Measurements from ENCODE around the gene GNA14.
"Not testable (repeated sequence)": the region's sequence is repeated elsewhere in the genome, so short reads cannot be mapped to it uniquely, and the experiment has no call there.

The GNA14 gene

GRCh38 chr9:77440057-77440456 lies 208.1 kb downstream of the GNA14 start:
- DNase-seq = no peak

DNA sequence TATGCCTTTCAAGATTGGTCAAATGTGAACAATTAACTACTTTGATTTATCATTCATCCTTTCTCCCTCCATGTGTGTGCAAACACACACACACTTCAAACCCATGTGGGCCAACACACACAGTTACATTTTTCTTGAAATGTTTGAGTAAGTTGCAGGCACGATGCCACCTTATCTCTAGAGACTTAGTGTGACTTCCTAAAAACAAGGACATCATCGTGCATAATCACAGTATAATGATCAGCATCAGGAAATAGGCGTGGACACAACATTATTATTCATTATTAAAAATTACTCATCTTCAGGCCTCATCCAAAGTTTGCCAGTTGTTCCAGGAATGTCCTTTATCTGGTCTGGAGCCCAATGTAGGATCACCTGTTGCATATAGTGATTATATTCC lies 209.5 kb downstream of the GNA14 start:
- no peak for DNase-seq

DNA sequence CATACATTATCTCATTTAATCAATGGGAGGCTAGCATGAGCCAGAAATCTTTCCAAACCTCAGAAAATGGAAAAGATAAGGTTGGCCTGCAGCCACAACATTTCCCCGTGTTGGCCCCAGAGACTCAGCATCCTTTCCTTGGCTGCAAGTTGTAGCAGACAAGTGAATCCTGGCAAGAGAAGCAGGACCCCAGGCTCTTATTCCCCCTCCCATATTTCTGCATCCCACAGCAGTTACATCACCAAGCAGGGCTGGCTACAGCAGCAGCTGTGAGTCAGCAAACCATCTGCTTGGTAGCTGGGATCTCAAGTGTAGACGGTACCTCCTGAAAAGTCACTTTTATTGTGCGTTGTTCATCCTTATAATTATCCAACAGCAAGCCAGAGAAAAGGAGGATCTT lies 212.4 kb downstream of the GNA14 start:
- DNase-seq = no peak

DNA sequence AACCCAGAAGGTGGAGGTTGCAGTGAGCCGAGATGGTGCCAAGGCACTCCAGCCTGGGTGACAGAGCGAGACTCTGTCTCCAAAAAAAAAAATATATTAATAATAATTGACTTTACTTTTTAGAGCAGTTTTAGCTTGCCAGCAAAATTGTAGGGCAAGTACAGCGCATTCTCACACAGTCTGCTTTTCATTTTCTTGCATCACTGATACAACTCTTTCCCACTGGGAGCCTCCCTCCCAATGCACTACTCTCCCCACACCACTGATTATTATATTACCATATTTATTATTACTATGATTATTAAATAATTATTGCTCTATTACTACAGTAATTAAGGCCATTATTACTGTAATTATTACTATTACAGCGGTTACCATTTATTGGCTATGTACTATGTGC lies 212.8 kb downstream of the GNA14 start:
- no peak for DNase-seq

DNA sequence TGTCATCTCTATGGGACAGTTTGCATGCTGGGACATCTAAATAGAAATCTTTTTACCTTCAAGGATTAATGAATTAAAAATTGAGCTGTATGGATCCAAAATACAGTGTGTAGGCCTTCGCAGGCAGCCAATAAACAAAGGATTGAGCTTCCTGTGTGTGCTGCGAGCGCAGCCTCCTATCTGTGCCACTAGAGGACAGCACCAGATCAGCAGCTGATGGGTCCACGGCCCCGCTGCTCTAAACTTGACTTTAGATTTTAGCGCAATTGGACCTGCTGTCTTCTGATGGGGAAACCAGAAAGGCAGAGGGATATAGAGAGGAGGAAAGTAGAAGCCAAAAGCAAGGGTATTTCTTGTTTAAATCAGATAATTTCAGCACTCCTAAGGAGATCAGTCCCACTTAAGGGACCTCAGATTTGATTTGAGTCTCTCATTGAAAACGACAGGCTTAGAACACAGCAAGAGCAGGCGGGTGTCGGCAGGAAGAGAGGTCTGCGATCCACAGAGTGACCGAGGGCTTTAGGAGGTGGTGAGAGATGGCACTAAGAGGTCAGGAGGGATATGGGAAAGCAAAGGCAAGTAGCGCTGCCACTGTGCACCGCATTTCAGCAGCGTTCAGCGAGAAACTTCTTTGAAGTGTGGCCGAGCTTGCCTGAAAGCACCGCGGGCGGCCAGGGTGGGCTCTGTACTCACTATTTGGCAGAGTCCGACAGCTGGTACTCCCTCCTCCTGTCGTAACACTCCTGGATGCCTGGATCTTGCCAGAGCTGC lies 214.3 kb downstream of the GNA14 start:
- peak; percentile 43 to 55 for DNase-seq

DNA sequence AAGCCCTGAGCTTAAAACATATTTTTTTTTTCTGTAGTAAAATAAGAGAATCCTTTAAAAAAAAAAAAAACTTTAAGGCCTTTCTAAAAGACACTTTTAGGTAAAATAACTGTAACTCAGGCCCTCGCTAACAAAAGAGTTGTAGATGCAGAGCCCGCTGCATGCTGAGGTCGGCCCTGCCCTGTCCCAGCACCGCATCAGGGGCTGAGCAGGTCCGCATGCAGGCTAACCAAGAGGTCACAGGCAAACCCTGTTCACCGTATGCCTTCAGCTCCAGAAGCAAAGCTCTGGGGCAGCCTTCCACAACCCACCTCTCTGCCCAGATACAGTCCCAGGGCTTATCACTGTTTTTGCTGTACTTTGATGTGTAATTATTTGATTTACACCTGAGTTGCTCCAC lies 216.1 kb downstream of the GNA14 start:
- no peak for DNase-seq

DNA sequence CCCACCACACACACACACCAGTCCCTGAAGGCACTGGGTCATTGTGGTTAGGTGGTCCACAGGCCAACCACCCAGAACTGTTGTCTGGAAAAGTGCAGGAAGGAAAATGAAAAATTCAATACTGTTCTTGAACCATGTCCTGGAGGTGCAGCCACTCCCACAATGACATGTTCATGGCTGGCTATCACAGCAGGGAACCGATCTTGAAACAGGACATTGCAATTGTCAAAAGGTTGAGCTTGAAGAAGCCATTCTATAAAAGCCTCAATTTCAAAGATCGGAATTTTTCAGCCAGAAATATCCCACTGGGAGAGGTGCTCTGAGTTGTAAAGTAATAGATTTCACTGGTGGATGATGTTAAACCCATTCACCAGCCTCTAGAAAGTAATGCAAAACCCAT lies 218.2 kb downstream of the GNA14 start:
- DNase-seq = no peak

DNA sequence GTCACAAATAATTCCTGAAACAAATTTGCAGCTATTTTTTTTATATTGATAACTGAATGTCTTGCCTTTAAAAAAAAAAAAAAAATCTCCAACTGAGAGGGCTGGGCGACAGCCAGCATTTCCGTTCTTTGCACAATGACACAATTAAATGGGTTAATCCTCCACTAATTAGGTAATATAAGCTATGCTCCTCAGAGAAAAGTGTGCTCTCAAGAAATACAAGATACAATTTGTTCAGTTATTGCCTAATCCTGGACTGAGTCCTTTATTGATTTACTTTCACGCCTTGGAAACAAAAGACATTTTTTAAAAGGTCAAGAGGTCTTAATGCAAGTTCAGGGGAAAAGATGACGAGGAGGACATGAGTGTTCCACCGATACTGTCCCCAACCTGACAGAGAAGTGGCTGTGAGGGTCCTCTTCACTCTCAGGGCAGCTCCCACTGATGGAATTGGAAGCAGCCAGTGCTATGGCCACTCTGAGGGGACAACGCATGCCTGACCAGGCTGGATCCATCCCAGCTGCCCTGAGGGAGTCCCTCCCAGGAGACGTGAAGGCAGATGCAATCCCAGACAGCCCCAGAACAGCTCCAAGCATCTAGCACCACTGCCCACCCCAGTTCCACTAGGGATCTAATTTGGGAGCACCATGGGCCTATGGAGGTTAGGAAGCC lies 220.7 kb downstream of the GNA14 start:
- DNase-seq = no peak

DNA sequence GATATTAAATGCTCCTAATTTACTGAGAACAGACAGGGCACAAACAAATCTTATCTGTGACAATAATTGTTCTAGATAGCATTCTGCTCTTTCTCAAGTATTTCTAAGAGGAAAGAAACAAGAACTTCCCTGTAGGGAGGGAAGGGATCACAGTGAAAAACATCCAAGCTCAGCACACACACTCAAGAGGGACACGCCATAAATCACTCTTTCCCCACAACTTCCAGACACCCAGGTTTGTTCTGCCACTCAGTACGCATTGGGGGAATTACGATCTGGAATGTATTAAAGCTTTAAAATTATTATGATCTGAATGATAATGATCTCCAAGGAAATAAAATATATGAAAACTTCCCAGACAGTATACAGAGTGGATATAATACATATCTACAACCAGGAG lies 221.4 kb downstream of the GNA14 start:
- DNase-seq = no peak

DNA sequence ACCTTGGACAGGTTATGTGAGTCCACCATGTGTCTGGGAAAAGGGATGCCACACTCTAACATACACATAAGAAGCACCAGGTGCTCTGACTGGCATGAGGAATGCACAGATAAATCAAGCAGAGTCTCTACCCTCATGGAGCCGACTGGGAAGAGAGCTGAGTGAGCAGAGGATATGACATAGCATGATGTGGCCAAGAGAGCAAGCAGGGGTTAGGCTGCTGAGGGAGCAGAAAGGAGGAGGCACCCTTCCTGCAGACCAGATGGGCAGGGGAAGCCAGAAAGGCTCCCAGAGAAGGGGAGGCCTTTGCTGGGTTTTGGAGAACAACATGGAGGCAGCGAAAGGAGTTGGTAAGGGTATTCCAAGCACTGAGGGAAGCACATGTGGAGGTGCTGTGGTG lies 223.1 kb downstream of the GNA14 start:
- no peak for DNase-seq

DNA sequence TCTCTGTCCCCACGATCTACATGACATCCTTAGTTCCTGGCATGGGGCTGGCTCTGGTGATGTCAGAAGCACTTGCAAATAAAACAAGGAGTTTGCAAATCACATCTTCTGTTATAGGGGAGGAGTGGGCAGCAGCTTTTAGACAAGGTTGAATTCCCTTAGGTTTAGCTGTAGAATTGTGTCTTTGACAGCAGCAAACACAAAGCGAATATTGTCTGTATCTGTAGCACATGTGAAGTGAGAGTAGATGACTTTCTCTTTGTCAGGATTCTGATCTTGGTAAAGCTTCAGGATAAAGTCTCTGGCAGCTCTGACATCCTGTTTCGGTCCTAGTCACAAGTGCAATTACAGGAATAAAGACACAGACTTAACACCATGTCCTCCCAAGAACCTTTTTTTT lies 224.3 kb downstream of the GNA14 start:
- no peak for DNase-seq

DNA sequence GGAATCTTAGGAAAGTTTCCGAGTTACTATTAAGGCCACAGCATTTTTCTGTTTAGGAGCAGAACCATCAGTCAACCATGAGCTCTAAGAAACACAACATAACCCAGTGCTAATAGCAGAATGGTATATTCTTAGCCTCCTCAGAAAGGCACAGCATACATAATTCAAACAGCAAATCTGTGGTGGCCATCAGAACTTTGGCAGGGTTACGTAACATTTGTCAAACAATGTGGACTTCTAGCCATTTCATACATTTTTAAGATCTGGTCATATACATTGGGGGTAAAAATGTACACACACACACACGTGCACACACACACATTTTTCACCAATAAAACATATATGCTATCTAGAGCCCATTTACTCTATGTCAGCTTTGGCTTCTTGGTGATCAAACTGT lies 225.2 kb downstream of the GNA14 start:
- no peak for DNase-seq

DNA sequence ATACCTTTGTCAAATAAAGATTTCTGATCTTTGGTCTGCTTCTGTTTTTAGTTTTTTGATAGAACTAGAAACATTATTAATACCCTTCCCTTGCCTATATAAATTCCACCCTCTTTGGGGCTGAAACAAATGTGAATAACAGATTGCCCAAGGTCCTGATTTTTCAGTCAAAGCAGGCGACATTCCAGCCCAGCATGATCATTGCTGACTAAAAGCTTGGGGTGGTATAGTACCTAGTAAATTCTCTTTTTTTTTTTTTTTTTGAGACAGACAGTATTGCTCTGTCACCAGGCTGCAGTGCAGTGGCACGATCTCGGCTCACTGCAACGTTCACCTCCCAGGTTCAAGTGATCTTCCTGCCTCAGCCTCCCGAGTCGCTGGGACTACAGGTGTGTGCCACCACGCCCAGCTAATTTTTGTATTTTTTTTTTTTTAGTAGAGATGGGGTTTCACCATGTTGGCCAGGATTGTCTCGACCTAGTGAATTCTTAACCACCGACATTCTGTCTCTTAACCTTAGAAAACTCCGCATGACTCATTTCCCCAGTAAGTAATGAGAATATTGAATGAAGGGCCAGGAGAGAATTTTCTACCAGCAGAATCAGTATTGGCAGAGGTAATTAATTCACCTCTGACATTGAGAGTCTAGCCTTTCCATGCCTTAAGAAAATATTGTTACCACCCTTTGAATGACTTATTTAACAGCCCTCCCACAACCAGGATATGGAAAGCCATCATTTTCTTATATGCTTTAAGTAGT lies 226.4 kb downstream of the GNA14 start:
- no peak for DNase-seq

DNA sequence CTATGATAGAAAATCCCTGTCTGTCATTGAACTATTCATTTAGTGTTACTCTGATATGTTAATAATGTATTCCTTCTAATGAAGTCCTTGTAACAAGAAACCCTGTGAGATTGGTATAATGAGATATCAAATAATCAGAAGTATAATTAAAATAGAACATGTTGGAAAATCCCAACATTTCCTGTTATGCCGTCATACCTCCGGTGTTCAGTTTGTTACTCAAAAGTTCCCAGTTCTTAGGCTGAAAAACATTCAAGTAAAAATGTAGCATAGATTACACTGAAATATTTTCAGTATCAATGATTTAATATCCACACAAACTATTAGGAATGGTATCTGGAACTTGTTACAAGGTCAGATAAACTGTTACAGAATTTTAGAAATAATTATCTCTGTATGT lies 227.5 kb downstream of the GNA14 start:
- DNase-seq = no peak

GRCh38 chr9:77418226-77418625 lies 229.9 kb downstream of the GNA14 start:
- DNase-seq = no peak

GRCh38 chr9:77417566-77417965 lies 230.6 kb downstream of the GNA14 start:
- peak; percentile 47 to 62 for DNase-seq

DNA sequence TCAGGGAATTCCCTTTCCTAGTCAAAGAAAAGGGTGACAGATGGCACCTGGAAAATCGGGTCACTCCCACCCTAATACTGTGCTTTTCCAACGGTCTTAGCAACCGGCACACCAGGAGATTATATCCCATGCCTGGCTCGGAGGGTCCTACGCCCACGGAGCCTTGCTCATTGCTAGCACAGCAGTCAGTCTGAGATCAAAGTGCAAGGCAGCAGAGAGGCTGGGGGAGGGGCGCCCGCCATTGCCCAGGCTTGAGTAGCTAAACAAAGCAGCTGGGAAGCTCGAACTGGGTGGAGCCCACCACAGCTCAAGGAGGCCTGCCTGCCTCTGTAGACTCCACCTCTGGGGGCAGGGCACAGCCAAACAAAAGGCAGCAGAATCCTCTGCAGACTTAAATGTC lies 239.6 kb downstream of the GNA14 start:
- DNase-seq = not testable (repeated sequence)

GRCh38 chr9:77403239-77403638 lies 244.9 kb downstream of the GNA14 start:
- no peak for DNase-seq

DNA sequence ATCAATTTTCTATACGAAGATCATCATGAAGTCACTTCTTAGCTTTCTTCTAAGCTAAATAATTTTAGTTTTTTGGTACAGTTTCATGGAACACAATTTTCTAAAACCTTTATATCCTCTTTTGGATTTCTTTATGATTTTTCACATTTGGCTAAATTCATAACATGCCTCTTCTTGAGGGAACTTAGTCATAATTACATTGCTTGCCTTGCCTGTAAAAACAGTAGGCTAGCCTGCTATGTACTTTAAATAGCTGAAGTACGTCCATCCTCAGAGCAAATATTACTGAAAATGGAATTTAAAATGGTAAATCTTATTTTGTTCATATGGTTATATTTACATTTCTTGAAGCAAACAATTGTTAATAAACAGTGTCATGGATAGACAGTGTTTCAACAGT lies 245.8 kb downstream of the GNA14 start:
- DNase-seq = no peak

GRCh38 chr9:77399964-77400363 lies 248.2 kb downstream of the GNA14 start:
- DNase-seq = no peak

- DNase-seq = not testable (repeated sequence)
These were observed 249.5 kb downstream of the GNA14 start for GRCh38 chr9:77398581-77398980.

DNA sequence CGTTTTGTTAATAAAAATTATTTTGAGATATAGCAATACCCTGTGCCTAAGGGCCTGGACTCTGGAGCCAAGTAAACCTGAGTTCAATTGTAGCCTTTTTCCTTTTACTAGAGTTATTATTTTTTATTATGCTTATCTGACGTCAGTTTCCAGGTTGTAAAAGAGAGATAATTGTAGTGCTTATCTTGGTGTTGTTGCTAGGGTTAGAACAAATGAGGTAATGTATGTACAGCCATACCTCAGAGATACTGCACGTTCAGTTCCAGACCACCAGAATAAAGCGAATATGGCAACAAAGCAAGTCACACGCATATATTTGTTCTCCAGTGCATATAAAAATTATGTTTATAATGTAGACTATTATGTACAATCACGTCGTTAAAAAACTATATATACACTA lies 255.8 kb downstream of the GNA14 start:
- DNase-seq = no peak

DNA sequence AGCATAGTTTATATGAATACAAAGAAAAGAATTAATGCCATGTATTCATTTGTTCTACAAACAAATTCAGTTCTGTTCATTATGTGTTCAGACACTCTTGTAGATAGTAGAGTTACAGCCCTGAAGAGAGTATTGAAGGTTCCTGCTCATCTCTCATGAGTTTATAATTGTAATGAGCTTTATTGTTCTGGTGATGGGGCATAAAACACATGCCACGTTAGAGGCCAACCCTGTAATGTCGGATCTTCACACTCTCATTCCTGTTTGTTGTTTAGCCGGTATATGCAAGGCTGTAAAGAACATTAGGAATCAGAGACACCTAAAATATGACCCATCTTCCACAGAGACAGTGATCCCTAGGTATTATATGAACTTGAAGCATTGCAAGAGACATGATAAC lies 256.3 kb downstream of the GNA14 start:
- DNase-seq = no peak

GRCh38 chr9:77386187-77386586 lies 261.9 kb downstream of the GNA14 start:
- DNase-seq = no peak
